ENCODE results near the gene CCDC57.

DNA sequence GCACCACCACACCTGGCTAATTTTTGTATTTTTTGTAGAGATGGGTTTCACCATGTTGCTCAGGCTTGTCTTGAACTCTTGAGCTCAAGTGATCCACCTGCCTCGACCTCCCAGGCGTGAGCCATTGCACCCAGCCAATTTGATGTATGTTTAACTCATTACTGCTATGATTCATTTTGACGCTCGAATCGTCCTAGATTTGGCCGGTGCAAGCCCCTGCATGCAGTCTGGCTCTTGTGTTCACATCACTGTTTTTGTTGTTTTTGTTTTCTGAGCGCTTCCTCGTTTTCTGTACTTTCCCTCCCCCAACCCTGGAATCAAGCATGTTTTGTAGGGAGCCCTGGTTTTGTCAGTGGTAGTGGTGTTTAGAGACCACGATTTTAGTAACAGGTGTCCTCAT lies 139.2 kb downstream of the CCDC57 start:
- TF ChIP-seq CTCF (IDR thresholded peaks at IDR 0.05) = no peak
- no peak for TF ChIP-seq EZH2 (IDR thresholded peaks at IDR 0.05)
- no peak for TF ChIP-seq EZH2phosphoT487 (IDR thresholded peaks at IDR 0.05)
